WERI-Rb-1 (cell line): Measurements from ENCODE around the gene DNAJC4.

Experiments
- DNase-seq: peaks from one replicate; pipeline ENCODE4 v3.0.0-alpha.2; 2020
- H3K27ac ChIP-seq: fragments of 250-450 bp; sonication (Bioruptor Pico); 2 replicates; pipeline ENCODE4 v1.5.1; 2020; ENCODE audit warnings: mild to moderate bottlenecking, moderate library complexity
- H3K27me3 ChIP-seq: fragments of 250-450 bp; sonication (Bioruptor Pico); 2 replicates; pipeline ENCODE4 v1.5.1; 2021; ENCODE audit warnings: mild to moderate bottlenecking, low read depth, moderate library complexity; ENCODE audit not compliant: insufficient read depth, severe bottlenecking
- H3K36me3 ChIP-seq: fragments of 250-450 bp; sonication (Bioruptor Pico); 2 replicates; pipeline ENCODE4 v1.5.1; 2020; ENCODE audit warnings: mild to moderate bottlenecking, moderate library complexity
- H3K4me3 ChIP-seq: 2 replicates; pipeline ENCODE4 v1.5.1; 2011; ENCODE audit warnings: low read depth, mild to moderate bottlenecking, control low read depth, low read length
- H3K9me3 ChIP-seq: fragments of 250-450 bp; sonication (Bioruptor Pico); 2 replicates; pipeline ENCODE4 v1.5.1; 2021; ENCODE audit warnings: mild to moderate bottlenecking, moderate library complexity; ENCODE audit not compliant: severe bottlenecking
- TF ChIP-seq, protein P1 (sequence below): IDR thresholded peaks from 2 replicates; pipeline ENCODE4 v1.5.1; 2011; ENCODE audit warnings: low read depth, mild to moderate bottlenecking, control low read depth, inconsistent platforms, low read length

The DNAJC4 gene

DNA sequence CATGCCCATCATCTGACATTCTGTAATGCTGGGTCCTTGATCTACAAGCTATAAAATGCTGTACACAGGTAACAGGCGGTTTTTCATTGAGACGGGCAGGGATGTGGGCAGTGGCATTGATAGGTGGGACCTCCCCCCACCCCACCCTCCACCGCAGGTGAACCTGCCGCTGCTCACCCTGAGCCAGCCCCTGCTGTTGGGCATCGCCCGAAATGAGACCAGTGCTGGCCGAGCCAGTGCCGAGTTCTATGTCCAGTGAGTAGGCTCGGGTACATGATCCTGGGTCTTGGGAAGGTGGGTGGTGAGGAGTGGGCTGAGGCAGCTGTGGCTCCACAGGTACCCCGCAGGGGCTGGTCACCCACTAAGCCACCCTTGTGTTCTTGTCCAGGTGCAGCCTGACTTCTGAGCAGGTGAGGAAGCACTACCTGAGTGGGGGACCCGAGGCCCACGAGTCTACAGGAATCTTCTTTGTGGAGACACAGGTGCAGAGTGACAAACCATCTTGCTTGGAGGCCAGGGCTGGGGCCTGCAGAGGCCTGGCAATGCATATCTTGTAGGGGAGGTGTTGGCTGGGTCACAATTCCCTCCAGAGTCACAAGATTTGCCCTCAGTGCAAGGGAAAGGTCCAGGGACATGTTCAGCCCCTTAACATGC, 1.1 kb upstream of the DNAJC4 start:
- TF ChIP-seq, protein P1, sequence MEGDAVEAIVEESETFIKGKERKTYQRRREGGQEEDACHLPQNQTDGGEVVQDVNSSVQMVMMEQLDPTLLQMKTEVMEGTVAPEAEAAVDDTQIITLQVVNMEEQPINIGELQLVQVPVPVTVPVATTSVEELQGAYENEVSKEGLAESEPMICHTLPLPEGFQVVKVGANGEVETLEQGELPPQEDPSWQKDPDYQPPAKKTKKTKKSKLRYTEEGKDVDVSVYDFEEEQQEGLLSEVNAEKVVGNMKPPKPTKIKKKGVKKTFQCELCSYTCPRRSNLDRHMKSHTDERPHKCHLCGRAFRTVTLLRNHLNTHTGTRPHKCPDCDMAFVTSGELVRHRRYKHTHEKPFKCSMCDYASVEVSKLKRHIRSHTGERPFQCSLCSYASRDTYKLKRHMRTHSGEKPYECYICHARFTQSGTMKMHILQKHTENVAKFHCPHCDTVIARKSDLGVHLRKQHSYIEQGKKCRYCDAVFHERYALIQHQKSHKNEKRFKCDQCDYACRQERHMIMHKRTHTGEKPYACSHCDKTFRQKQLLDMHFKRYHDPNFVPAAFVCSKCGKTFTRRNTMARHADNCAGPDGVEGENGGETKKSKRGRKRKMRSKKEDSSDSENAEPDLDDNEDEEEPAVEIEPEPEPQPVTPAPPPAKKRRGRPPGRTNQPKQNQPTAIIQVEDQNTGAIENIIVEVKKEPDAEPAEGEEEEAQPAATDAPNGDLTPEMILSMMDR, result no peak
- Histone ChIP-seq H3K27me3 (no peaks in the 10 kb centered on the region), H3K36me3 (no peaks in the 10 kb centered on the region), H3K9me3 (no peaks in the 10 kb centered on the region), H3K27ac (no peak overlapping the region; the same call in none of the 2 replicates), H3K4me3 (no peak overlapping the region)
- no peak for DNase-seq

DNA sequence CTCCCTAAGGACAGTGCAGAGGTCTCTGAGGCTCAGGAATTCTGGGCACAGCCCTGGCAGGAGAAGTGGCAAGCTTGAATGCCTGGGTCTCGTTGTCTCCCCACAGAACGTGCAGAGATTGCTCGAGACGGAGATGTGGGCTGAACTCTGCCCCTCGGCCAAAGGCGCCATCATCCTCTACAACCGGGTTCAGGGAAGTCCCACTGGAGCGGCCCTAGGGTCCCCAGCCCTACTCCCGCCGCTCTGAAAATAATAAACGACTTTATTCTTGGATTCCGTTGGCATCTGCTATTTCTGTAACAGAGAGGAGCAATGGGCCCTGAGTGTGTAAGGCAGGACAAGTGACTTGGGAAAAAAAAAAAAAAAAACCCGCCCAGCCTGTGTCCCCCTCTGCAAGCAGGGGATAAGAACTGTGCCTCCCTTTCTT, 591 bp upstream of the DNAJC4 start:
- TF ChIP-seq, protein P1, result no peak
- Histone ChIP-seq H3K4me3 (peak overlapping the region; percentile 72), H3K27me3 (no peaks in the 10 kb centered on the region), H3K36me3 (no peaks in the 10 kb centered on the region), H3K27ac (peak overlapping the region; percentile 75), H3K9me3 (no peaks in the 10 kb centered on the region)
- no peak for DNase-seq

DNA sequence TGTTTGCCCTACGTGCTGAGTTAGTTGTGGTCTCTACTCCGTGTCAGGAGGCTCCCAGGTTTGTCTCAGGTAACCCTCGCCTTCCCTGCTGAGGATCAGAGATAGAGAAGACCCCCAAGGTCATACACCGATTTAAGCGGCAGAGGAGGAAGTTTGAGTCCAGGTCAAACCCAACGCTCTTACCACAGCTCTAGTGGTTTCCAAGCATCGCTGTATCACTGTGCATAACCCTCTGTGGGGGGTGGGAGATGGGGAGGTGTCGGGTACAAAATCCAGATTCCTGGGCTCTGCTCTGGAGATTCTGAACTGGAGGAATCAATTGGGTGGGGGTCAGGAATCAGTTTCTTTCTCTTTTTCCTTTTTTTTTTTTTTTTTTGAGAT, 627 bp downstream of the DNAJC4 start:
- no peak for DNase-seq
- H3K27me3 ChIP-seq, result no peaks in the 10 kb centered on the region
- H3K4me3 ChIP-seq, result peak overlapping the region; percentile 72
- TF ChIP-seq, protein P1, result no peak
- H3K36me3 ChIP-seq, result peaks cover 2% of the 10 kb centered on the region
- H3K27ac ChIP-seq, result peak overlapping the region; percentile 71
- H3K9me3 ChIP-seq, result no peaks in the 10 kb centered on the region

DNA sequence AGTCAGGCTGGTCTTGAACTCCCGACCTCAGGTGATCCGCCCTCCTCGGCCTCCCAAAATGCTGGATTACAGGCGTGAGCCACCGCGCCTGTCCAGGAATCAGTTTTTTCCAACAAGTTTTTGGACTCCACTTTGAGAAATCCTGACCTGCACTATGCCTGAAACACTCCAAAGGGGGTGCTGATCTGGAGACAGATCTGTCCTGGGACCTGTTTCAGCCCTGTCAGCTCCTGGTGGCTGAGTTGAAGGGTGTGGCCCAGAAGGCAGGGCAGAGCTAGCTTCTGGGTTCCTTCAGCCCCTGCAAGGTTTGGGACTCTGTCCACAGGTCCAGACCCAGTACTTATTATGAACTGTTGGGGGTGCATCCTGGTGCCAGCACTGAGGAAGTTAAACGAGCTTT, 1.2 kb downstream of the DNAJC4 start:
- Histone ChIP-seq H3K36me3 (peaks cover 5% of the 10 kb centered on the region), H3K27me3 (no peaks in the 10 kb centered on the region), H3K9me3 (no peaks in the 10 kb centered on the region), H3K27ac (no peak overlapping the region), H3K4me3 (no peak overlapping the region)
- DNase-seq, result no peak
- TF ChIP-seq, protein P1, result no peak

DNA sequence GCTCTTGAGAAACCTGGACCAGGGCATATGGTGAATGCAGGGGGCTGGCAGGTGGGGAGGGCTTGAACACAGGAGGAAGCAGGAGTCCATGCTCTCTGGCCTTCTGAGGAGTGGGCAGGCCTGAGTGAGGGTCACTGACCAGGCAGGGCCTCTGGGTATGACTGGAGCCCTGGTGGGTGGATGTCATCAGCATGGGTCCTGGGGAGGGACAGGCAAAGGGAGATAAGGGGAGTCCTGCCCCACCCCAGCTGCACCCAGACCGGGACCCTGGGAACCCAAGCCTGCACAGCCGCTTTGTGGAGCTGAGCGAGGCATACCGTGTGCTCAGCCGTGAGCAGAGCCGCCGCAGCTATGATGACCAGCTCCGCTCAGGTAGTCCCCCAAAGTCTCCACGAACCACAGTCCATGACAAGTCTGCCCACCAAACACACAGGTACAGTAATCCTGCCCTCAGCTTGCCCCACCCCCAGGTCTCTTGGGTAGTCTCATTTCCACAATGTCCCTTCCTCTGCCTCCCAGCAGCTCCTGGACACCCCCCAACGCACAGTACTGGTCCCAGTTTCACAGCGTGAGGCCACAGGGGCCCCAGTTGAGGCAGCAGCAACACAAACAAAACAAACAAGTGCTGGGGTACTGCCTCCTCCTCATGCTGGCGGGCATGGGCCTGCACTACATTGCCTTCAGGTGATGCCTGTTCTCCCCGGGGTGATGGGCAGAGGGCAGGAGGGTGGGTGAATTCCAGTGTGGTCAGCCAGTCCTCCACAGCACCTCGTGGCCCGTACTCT, 2.0 kb downstream of the DNAJC4 start:
- H3K27ac ChIP-seq, result no peak overlapping the region
- no peaks in the 10 kb centered on the region for H3K9me3 ChIP-seq
- DNase-seq, result no peak
- TF ChIP-seq, protein P1, result no peak
- H3K4me3 ChIP-seq, result no peak overlapping the region
- no peaks in the 10 kb centered on the region for H3K27me3 ChIP-seq
- peaks cover 7% of the 10 kb centered on the region for H3K36me3 ChIP-seq

DNA sequence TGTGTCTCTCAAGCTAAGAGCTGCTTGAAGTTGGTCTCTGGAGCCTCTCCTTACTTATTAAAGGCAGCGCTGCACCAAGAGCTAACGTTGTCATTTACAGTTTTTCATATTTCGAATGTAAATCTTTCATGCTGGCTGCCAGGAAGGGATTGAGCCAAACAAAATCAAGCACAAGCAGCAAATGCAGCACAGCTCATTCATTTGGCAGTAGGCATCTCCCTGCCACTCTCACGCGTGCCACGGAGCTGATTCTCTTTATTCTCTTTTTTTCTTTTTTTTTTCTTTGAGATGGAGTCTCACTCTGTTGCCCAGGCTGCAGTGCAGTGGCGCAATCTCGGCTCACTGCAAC, 2.6 kb downstream of the DNAJC4 start:
- no peak overlapping the region for H3K4me3 ChIP-seq
- no peaks in the 10 kb centered on the region for H3K9me3 ChIP-seq
- TF ChIP-seq, protein P1, result no peak
- no peak for DNase-seq
- no peak overlapping the region for H3K27ac ChIP-seq
- H3K27me3 ChIP-seq, result no peaks in the 10 kb centered on the region
- peaks cover 11% of the 10 kb centered on the region for H3K36me3 ChIP-seq
